Hepatocyte (in vitro differentiated cells): ENCODE results near the gene PPP1CC. TPM values are rescaled to one million over a fixed set of nuclear protein-coding genes. Genes with fewer than 3 reads are reported as not detected.

Source experiments
- DNase-seq: peaks from one replicate; pipeline ENCODE4 v3.0.0-alpha.2; 2016; ENCODE audit warnings: low spot score
- H2AFZ ChIP-seq: fragments of 200-600 bp; sonication (generic); 2 replicates; pipeline ENCODE4 v1.6.0; 2016; ENCODE audit warnings: antibody characterized with exemption, mild to moderate bottlenecking
- H3K27ac ChIP-seq: fragments of 200-600 bp; sonication (generic); 2 replicates; pipeline ENCODE4 v1.5.1; 2016; ENCODE audit warnings: mild to moderate bottlenecking
- H3K27me3 ChIP-seq: fragments of 200-600 bp; sonication (generic); 2 replicates; pipeline ENCODE4 v1.6.1; 2016
- H3K36me3 ChIP-seq: fragments of 200-600 bp; sonication (generic); replicated peaks from 2 replicates; pipeline ENCODE4 v1.5.1; 2016; ENCODE audit warnings: low read depth; ENCODE audit not compliant: insufficient read depth
- H3K4me1 ChIP-seq: fragments of 200-600 bp; sonication (generic); 2 replicates; pipeline ENCODE4 v1.5.1; 2016; ENCODE audit warnings: mild to moderate bottlenecking, moderate library complexity; ENCODE audit not compliant: insufficient read depth
- H3K4me2 ChIP-seq: fragments of 200-600 bp; sonication (generic); 2 replicates; pipeline ENCODE4 v1.6.0; 2016
- H3K4me3 ChIP-seq: fragments of 200-600 bp; sonication (generic); 2 replicates; pipeline ENCODE4 v1.5.1; 2016; ENCODE audit warnings: mild to moderate bottlenecking
- H3K79me2 ChIP-seq: fragments of 200-600 bp; sonication (generic); 2 replicates; pipeline ENCODE4 v1.6.0; 2017; ENCODE audit warnings: mild to moderate bottlenecking
- H3K9me2 ChIP-seq: fragments of 200-600 bp; sonication (generic); replicated peaks from 2 replicates; pipeline ENCODE4 v1.6.0; 2017; ENCODE audit warnings: mild to moderate bottlenecking; ENCODE audit not compliant: insufficient read depth
- H3K9me3 ChIP-seq: fragments of 200-600 bp; sonication (generic); 2 replicates; pipeline ENCODE4 v1.5.1; 2016; ENCODE audit warnings: low read depth, mild to moderate bottlenecking
- H4K20me1 ChIP-seq: fragments of 200-600 bp; sonication (generic); 2 replicates; pipeline ENCODE4 v1.6.0; 2016; ENCODE audit warnings: mild to moderate bottlenecking; ENCODE audit not compliant: insufficient read depth, poor library complexity, severe bottlenecking
- EZH2 ChIP-seq: fragments of 200-600 bp; sonication (generic); IDR thresholded peaks from 2 replicates; pipeline ENCODE4 v1.6.1; 2016; ENCODE audit warnings: antibody characterized with exemption, mild to moderate bottlenecking, borderline replicate concordance
- EZH2phosphoT487 ChIP-seq: fragments of 200-600 bp; sonication (generic); IDR thresholded peaks from one replicate; pipeline ENCODE4 v1.6.1; 2018; ENCODE audit warnings: antibody characterized with exemption, mild to moderate bottlenecking, low read depth, moderate library complexity; ENCODE audit not compliant: unreplicated experiment, severe bottlenecking
- WGBS: methylation state at CpG from one replicate; pipeline ENCODE4 v1.1.6; 2016; ENCODE audit warnings: low lambda C conversion rate; ENCODE audit errors: missing lambda C conversion rate; 5-methylcytosine and 5-hydroxymethylcytosine counted together
- polyA plus RNA-seq: library from polyadenylated mRNA; unstranded; fragments of >200 nt; fragmentation: Nextera tagmentation; extraction: Ambion mirVana; gene quantifications from 2 replicates; pipeline ENCODE4 v1.2.1, GENCODE V29; 2016
- total RNA-seq: library from RNA; depleted of rRNA; stranded (reverse); fragments of >200 nt; gene quantifications from 2 replicates; pipeline ENCODE4 v1.2.3, GENCODE V29; 2014
- TF ChIP-seq, protein P1 (sequence below): fragments of 200-600 bp; sonication (generic); IDR thresholded peaks from 2 replicates; pipeline ENCODE4 v1.5.1; 2016; ENCODE audit warnings: antibody characterized with exemption, mild to moderate bottlenecking; ENCODE audit not compliant: poor library complexity

PPP1CC gene
- total and polyA plus RNA-seq, 2 experiments from 2014 or later: 43.5 to 134 TPM

DNA sequence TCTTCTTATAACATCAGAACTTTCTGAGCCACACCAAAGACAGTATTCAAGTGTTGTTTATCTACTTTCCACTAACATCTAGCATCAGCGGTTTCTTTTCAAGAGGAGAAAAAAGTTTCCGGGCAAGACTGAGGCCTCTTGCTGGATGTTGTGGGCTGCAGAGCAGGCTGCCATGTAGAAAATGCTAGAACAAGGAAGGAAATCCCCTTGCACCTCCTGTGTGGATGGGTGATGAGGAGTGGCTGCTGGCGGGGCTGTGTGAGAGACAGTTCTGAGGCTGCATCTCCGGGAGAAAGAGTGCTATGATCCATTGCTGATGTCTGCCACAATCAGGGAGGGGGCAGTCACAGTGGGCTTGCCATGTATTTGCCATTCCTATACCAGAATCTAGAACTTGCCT, 37.8 kb upstream of the PPP1CC start:
- H3K27ac ChIP-seq: no peak overlapping the region
- no peaks in the 10 kb centered on the region for H3K9me3 ChIP-seq
- no peak overlapping the region for H2AFZ ChIP-seq
- H3K79me2 ChIP-seq: no peaks in the 10 kb centered on the region
- no peaks in the 10 kb centered on the region for H3K27me3 ChIP-seq
- no peaks in the 10 kb centered on the region for H3K9me2 ChIP-seq
- 86% methylated on average over 4 of the region's 4 CpGs for WGBS
- no peak overlapping the region for H3K4me3 ChIP-seq
- no peak overlapping the region for H3K4me2 ChIP-seq
- H4K20me1 ChIP-seq: no peaks in the 10 kb centered on the region
- TF ChIP-seq EZH2phosphoT487 (no peak), EZH2 (no peak)
- TF ChIP-seq, protein P1, sequence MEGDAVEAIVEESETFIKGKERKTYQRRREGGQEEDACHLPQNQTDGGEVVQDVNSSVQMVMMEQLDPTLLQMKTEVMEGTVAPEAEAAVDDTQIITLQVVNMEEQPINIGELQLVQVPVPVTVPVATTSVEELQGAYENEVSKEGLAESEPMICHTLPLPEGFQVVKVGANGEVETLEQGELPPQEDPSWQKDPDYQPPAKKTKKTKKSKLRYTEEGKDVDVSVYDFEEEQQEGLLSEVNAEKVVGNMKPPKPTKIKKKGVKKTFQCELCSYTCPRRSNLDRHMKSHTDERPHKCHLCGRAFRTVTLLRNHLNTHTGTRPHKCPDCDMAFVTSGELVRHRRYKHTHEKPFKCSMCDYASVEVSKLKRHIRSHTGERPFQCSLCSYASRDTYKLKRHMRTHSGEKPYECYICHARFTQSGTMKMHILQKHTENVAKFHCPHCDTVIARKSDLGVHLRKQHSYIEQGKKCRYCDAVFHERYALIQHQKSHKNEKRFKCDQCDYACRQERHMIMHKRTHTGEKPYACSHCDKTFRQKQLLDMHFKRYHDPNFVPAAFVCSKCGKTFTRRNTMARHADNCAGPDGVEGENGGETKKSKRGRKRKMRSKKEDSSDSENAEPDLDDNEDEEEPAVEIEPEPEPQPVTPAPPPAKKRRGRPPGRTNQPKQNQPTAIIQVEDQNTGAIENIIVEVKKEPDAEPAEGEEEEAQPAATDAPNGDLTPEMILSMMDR: no peak
- no peaks in the 10 kb centered on the region for H3K36me3 ChIP-seq
- DNase-seq: no peak
- H3K4me1 ChIP-seq: no peaks in the 10 kb centered on the region

DNA sequence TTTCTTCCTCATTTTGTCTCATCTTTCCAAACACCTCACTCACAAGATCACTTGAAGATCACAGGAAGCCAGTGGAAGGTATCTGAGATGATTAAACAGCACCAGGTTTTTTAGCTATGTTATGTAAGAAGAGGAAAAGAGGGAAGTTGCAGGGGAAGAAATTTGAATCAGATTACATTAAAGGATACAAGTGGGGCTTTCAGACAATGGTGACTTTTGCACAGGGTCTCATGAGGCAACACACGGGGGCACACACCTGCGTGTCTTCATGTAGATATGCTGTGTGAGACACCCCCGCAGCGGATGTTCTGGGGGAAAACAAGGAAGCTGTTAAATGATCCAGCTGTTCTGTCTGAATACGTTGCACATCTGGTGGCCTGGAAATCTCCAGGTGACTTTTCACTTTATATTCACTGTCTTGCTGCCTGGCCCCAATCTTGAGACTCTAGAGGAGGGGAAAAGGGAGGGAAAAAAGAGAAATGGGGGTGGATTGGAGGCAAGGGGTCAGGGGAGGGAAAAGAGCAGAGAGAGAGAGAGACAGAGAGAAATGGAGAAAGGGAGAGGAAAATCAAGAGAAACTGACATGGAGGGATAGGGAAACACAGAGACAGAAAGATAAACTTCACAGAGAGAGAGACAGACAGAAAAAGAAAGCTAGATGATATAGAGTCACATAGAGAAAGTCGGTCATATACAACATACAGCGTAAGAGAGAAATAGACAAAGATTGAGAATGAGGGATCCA, 36.3 kb upstream of the PPP1CC start:
- Histone ChIP-seq H2AFZ (no peak overlapping the region), H3K79me2 (no peaks in the 10 kb centered on the region), H3K4me1 (no peaks in the 10 kb centered on the region), H3K27ac (no peak overlapping the region), H4K20me1 (no peaks in the 10 kb centered on the region), H3K36me3 (no peaks in the 10 kb centered on the region), H3K27me3 (no peaks in the 10 kb centered on the region), H3K4me3 (no peak overlapping the region), H3K4me2 (no peak overlapping the region), H3K9me2 (no peaks in the 10 kb centered on the region), H3K9me3 (no peaks in the 10 kb centered on the region)
- TF ChIP-seq, protein P1: no peak
- no peak for TF ChIP-seq EZH2
- 81% methylated on average over 7 of the region's 7 CpGs for WGBS
- no peak for DNase-seq

DNA sequence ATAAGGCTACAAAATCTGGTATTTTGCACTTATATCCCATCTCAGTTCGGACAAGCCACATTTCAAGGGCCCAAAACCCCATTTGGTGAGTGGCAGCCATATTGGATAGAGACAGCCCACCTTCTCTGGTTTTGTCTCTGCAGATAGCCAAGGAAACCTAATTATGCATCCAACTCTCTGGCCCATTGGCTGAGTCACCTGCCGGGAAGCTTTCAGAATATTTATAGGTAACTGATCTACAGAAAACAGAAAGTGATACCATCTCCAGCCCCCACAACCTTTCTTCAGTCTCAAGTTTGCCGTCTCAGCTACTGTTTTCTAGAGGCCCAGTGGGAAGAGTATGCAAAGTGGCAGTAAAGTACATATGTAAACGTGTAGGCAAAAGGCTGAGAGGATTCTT, 33.7 kb upstream of the PPP1CC start:
- no peak overlapping the region for H3K4me2 ChIP-seq
- H3K79me2 ChIP-seq: no peaks in the 10 kb centered on the region
- DNase-seq: no peak
- no peaks in the 10 kb centered on the region for H3K27me3 ChIP-seq
- WGBS: 44% methylated on average over 4 of the region's 4 CpGs
- no peaks in the 10 kb centered on the region for H3K9me3 ChIP-seq
- TF ChIP-seq, protein P1: no peak
- no peak for TF ChIP-seq EZH2phosphoT487
- TF ChIP-seq EZH2: no peak
- H3K9me2 ChIP-seq: no peaks in the 10 kb centered on the region
- no peaks in the 10 kb centered on the region for H3K36me3 ChIP-seq
- H4K20me1 ChIP-seq: no peaks in the 10 kb centered on the region
- H3K4me3 ChIP-seq: no peak overlapping the region
- no peak overlapping the region for H2AFZ ChIP-seq
- H3K4me1 ChIP-seq: no peaks in the 10 kb centered on the region
- H3K27ac ChIP-seq: no peak overlapping the region
